ENCODE results near the gene CDK2AP2. TPM values are rescaled to one million over a fixed set of nuclear protein-coding genes. Genes with fewer than 3 reads are reported as not detected.
A peak's percentile ranks its signal among the peaks of the same experiment; 100 is the strongest.

CDK2AP2 gene
- total and polyA plus RNA-seq, 9 of the 15 experiments (the other 6 are each of a cell fraction or from before 2014, with no cell fraction given): 4.4 to 47.4 (median 21.7) TPM

DNA sequence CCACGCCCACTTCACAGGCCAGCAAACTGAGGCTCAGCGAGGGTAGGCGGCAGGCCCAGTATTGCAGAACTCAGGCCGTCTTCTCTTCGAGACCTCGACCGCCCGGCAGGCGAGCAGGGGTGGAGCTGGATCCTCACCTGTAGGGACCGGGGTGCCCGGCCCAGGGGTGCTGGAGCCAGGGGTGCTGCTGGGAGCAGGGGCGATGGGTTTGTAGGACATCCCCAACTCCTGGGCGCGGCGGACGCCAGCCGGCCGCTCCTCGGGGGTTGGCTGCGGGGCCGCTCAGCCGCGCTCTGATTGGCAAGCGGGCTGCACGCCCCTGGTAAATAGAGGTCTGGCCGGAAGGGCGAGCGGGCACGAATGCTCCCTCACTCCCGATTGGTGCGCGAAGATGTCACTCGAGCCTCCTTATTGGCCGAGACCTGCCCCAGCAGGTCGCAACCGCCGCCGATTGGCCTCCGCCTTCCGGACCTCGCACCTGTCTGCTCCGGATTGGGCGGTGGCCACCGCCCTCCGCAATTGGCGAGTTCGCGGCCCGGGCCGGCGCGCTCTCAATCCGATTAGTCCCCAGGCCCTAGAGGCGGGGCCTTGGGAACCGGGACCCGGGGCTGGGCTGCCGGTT, at the start of gene CDK2AP2 (continued):
- TF ChIP-seq, protein P1, sequence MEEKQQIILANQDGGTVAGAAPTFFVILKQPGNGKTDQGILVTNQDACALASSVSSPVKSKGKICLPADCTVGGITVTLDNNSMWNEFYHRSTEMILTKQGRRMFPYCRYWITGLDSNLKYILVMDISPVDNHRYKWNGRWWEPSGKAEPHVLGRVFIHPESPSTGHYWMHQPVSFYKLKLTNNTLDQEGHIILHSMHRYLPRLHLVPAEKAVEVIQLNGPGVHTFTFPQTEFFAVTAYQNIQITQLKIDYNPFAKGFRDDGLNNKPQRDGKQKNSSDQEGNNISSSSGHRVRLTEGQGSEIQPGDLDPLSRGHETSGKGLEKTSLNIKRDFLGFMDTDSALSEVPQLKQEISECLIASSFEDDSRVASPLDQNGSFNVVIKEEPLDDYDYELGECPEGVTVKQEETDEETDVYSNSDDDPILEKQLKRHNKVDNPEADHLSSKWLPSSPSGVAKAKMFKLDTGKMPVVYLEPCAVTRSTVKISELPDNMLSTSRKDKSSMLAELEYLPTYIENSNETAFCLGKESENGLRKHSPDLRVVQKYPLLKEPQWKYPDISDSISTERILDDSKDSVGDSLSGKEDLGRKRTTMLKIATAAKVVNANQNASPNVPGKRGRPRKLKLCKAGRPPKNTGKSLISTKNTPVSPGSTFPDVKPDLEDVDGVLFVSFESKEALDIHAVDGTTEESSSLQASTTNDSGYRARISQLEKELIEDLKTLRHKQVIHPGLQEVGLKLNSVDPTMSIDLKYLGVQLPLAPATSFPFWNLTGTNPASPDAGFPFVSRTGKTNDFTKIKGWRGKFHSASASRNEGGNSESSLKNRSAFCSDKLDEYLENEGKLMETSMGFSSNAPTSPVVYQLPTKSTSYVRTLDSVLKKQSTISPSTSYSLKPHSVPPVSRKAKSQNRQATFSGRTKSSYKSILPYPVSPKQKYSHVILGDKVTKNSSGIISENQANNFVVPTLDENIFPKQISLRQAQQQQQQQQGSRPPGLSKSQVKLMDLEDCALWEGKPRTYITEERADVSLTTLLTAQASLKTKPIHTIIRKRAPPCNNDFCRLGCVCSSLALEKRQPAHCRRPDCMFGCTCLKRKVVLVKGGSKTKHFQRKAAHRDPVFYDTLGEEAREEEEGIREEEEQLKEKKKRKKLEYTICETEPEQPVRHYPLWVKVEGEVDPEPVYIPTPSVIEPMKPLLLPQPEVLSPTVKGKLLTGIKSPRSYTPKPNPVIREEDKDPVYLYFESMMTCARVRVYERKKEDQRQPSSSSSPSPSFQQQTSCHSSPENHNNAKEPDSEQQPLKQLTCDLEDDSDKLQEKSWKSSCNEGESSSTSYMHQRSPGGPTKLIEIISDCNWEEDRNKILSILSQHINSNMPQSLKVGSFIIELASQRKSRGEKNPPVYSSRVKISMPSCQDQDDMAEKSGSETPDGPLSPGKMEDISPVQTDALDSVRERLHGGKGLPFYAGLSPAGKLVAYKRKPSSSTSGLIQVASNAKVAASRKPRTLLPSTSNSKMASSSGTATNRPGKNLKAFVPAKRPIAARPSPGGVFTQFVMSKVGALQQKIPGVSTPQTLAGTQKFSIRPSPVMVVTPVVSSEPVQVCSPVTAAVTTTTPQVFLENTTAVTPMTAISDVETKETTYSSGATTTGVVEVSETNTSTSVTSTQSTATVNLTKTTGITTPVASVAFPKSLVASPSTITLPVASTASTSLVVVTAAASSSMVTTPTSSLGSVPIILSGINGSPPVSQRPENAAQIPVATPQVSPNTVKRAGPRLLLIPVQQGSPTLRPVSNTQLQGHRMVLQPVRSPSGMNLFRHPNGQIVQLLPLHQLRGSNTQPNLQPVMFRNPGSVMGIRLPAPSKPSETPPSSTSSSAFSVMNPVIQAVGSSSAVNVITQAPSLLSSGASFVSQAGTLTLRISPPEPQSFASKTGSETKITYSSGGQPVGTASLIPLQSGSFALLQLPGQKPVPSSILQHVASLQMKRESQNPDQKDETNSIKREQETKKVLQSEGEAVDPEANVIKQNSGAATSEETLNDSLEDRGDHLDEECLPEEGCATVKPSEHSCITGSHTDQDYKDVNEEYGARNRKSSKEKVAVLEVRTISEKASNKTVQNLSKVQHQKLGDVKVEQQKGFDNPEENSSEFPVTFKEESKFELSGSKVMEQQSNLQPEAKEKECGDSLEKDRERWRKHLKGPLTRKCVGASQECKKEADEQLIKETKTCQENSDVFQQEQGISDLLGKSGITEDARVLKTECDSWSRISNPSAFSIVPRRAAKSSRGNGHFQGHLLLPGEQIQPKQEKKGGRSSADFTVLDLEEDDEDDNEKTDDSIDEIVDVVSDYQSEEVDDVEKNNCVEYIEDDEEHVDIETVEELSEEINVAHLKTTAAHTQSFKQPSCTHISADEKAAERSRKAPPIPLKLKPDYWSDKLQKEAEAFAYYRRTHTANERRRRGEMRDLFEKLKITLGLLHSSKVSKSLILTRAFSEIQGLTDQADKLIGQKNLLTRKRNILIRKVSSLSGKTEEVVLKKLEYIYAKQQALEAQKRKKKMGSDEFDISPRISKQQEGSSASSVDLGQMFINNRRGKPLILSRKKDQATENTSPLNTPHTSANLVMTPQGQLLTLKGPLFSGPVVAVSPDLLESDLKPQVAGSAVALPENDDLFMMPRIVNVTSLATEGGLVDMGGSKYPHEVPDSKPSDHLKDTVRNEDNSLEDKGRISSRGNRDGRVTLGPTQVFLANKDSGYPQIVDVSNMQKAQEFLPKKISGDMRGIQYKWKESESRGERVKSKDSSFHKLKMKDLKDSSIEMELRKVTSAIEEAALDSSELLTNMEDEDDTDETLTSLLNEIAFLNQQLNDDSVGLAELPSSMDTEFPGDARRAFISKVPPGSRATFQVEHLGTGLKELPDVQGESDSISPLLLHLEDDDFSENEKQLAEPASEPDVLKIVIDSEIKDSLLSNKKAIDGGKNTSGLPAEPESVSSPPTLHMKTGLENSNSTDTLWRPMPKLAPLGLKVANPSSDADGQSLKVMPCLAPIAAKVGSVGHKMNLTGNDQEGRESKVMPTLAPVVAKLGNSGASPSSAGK (IDR thresholded peaks at IDR 0.05): no peak
- TF ChIP-seq RUNX1 (IDR thresholded peaks at IDR 0.05; ENCODE audit: low read depth) (no peak), EP300 (IDR thresholded peaks at IDR 0.05; ENCODE audit: low read length) (no peak), DPF2 (IDR thresholded peaks at IDR 0.05) (peak; percentile 43; the same call in 1 of the 2 replicates), CBX8 (IDR thresholded peaks at IDR 0.05; ENCODE audit: borderline replicate concordance, extremely low read depth, low read depth, low read length, poor library complexity, severe bottlenecking) (no peak), FOS (IDR thresholded peaks at IDR 0.05; ENCODE audit: extremely low read depth, insufficient read length) (peak; percentile 100), NBN (IDR thresholded peaks at IDR 0.05; ENCODE audit: low read depth) (peak; percentile 38; the same call in 1 of the 2 replicates), NCOA1 (IDR thresholded peaks at IDR 0.05; ENCODE audit: low read depth) (no peak), POLR2A (conservative IDR thresholded peaks at IDR 0.05) (peak; percentile 65; the same call in 1 of the 2 replicates), SPI1 (IDR thresholded peaks at IDR 0.05; ENCODE audit: borderline replicate concordance, low read depth, low read length) (no peak)
- TF ChIP-seq, protein P2, sequence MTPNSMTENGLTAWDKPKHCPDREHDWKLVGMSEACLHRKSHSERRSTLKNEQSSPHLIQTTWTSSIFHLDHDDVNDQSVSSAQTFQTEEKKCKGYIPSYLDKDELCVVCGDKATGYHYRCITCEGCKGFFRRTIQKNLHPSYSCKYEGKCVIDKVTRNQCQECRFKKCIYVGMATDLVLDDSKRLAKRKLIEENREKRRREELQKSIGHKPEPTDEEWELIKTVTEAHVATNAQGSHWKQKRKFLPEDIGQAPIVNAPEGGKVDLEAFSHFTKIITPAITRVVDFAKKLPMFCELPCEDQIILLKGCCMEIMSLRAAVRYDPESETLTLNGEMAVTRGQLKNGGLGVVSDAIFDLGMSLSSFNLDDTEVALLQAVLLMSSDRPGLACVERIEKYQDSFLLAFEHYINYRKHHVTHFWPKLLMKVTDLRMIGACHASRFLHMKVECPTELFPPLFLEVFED (CRISPR knock-in tag; conservative IDR thresholded peaks at IDR 0.05): no peak
- TF ChIP-seq, protein P3, sequence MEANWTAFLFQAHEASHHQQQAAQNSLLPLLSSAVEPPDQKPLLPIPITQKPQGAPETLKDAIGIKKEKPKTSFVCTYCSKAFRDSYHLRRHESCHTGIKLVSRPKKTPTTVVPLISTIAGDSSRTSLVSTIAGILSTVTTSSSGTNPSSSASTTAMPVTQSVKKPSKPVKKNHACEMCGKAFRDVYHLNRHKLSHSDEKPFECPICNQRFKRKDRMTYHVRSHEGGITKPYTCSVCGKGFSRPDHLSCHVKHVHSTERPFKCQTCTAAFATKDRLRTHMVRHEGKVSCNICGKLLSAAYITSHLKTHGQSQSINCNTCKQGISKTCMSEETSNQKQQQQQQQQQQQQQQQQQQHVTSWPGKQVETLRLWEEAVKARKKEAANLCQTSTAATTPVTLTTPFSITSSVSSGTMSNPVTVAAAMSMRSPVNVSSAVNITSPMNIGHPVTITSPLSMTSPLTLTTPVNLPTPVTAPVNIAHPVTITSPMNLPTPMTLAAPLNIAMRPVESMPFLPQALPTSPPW (CRISPR knock-in tag; IDR thresholded peaks at IDR 0.05): no peak
